ENCODE data around the gene RNF112.
"Not testable (repeated sequence)": the region's sequence is repeated elsewhere in the genome, so short reads cannot be mapped to it uniquely, and the experiment has no call there.

The RNF112 gene

GRCh38 chr17:19414396-19415280, 3.6 kb downstream of the RNF112 start:
- no peak for DNase-seq

GRCh38 chr17:19415311-19415710, 4.3 kb downstream of the RNF112 start:
- DNase-seq = no peak

GRCh38 chr17:19415806-19416775, 5.1 kb downstream of the RNF112 start:
- DNase-seq = no peak

GRCh38 chr17:19417611-19418010, 6.6 kb downstream of the RNF112 start:
- DNase-seq = no peak

GRCh38 chr17:19418251-19418992, 7.4 kb downstream of the RNF112 start:
- DNase-seq = peak; percentile 13

- no peak for DNase-seq
Measured at GRCh38 chr17:19421219-19421618, 10.2 kb downstream of the RNF112 start.

GRCh38 chr17:19421926-19422325, 10.9 kb downstream of the RNF112 start:
- DNase-seq = no peak

GRCh38 chr17:19424934-19425868, 14.2 kb downstream of the RNF112 start:
- DNase-seq = no peak

GRCh38 chr17:19426631-19427030, 15.6 kb downstream of the RNF112 start:
- no peak for DNase-seq

GRCh38 chr17:19431691-19432090, 20.7 kb downstream of the RNF112 start:
- no peak for DNase-seq

GRCh38 chr17:19433255-19433654, 22.2 kb downstream of the RNF112 start:
- DNase-seq = no peak

GRCh38 chr17:19433727-19434340, 22.8 kb downstream of the RNF112 start:
- DNase-seq = no peak

GRCh38 chr17:19440421-19440820, 29.4 kb downstream of the RNF112 start:
- DNase-seq = no peak

- not testable (repeated sequence) for DNase-seq
Measured at GRCh38 chr17:19441288-19441687, 30.3 kb downstream of the RNF112 start.

GRCh38 chr17:19442731-19443130, 31.7 kb downstream of the RNF112 start:
- DNase-seq = no peak

- no peak for DNase-seq
Measured at GRCh38 chr17:19443148-19443547, 32.1 kb downstream of the RNF112 start.

GRCh38 chr17:19445105-19445504, 34.1 kb downstream of the RNF112 start:
- DNase-seq = no peak

GRCh38 chr17:19446577-19446976, 35.5 kb downstream of the RNF112 start:
- DNase-seq = not testable (repeated sequence)

GRCh38 chr17:19447085-19447583, 36.1 kb downstream of the RNF112 start:
- peak; percentile 81 for DNase-seq

- DNase-seq = no peak
Measured at GRCh38 chr17:19448341-19449268, 37.6 kb downstream of the RNF112 start.

All from CD4-positive, alpha-beta T cell treated with Interleukin-21 for 1 hour (primary cell).